CD4-positive, alpha-beta T cell treated with Interleukin-15 for 1 hour (primary cell): ENCODE results near the gene ZDHHC18.
"Not testable (repeated sequence)": the region's sequence is repeated elsewhere in the genome, so short reads cannot be mapped to it uniquely, and the experiment has no call there.

Source experiments
- DNase-seq: peaks from one replicate; pipeline ENCODE4 v3.0.0-alpha.2; 2020

ZDHHC18 gene

GRCh38 chr1:26791626-26792025, 34.9 kb upstream of the ZDHHC18 start:
- no peak for DNase-seq

DNA sequence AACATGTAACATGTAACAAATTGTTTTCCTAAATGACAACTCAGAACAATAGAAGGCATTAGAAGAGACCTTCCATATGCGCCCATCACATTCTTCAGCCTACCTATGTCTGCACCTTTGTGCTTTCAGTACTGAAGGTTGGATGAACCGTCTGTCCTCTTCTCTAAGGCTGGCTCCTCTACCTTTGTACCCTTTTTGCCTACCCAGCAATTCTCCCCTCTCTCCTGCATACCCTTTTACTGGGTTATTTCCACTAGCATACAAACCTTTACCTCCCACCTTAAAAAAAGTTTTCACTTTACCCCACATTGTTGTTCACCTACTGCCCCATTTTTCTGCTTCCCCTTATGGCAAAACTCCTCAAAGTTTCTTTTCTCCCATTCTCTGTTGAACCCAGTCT, 33.6 kb upstream of the ZDHHC18 start:
- no peak for DNase-seq

- no peak for DNase-seq
These were observed 32.1 kb upstream of the ZDHHC18 start for GRCh38 chr1:26794391-26794790.

- no peak for DNase-seq
These were observed 28.9 kb upstream of the ZDHHC18 start for GRCh38 chr1:26797627-26798026.

- no peak for DNase-seq
These were observed 26.9 kb upstream of the ZDHHC18 start for GRCh38 chr1:26799479-26800142.

- DNase-seq, result not testable (repeated sequence)
These were observed 22.6 kb upstream of the ZDHHC18 start for GRCh38 chr1:26803932-26804331.

DNA sequence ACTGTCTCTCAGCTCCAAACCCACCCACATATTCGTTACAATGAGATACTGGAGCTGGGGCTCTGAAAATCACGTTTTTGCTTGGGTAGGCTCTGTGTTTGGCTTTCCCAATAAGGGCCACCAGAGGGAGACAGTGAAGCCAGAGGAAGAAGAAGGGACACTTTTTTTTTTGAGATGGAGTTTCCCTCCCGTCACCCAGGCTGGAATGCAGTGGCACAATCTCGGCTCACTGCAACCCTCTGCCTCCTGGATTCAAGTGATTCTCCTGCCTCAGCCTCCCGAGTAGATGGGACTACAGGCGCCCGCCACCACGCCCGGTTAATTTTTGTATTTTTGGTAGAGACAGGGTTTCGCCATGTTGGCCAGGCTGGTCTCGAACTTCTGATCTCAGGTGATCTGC, 16.4 kb upstream of the ZDHHC18 start:
- DNase-seq, result peak; percentile 81

GRCh38 chr1:26811057-26811456, 15.4 kb upstream of the ZDHHC18 start:
- no peak for DNase-seq

DNA sequence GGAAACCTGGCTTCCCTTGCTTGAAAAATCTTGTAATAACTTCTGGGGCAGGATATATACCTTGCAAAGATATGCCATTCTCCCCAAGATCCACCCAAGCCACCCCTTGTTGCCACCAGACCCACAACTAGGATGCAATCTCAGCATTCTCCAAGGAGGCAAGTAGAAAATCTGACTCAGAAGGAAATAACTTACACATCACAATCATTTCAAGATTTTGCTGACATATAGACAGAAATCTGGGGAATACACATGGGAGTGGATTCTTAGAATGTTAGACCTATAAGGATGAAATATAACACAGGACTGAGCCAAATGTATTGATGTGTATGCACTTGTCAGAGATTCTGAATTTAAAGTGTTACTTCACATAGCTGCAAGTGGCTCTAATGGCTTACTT, 14.8 kb upstream of the ZDHHC18 start:
- no peak for DNase-seq

DNA sequence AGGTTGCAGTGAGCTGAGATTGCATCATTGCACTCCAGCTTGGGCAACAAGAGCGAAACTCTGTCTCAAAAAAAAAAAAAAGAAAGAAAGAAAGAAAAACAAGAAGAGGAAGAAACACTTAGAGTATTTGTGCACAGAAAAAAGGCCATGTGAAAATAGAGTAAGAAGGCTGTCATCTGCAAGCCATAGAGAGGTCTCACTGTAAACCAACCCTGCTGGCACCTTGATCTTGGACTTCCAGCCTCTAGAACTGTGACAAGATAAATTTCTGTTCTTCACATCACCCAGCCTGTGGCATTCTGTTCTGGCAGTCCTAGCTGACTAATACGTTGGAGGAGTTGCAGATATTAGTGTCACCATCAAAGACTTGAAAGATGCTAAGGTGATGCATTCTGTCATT, 12.1 kb upstream of the ZDHHC18 start:
- no peak for DNase-seq

- DNase-seq, result no peak
These were observed 11.6 kb upstream of the ZDHHC18 start for GRCh38 chr1:26814893-26815292.

- DNase-seq, result peak; percentile 72
These were observed 5.7 kb upstream of the ZDHHC18 start for GRCh38 chr1:26820784-26821269.

DNA sequence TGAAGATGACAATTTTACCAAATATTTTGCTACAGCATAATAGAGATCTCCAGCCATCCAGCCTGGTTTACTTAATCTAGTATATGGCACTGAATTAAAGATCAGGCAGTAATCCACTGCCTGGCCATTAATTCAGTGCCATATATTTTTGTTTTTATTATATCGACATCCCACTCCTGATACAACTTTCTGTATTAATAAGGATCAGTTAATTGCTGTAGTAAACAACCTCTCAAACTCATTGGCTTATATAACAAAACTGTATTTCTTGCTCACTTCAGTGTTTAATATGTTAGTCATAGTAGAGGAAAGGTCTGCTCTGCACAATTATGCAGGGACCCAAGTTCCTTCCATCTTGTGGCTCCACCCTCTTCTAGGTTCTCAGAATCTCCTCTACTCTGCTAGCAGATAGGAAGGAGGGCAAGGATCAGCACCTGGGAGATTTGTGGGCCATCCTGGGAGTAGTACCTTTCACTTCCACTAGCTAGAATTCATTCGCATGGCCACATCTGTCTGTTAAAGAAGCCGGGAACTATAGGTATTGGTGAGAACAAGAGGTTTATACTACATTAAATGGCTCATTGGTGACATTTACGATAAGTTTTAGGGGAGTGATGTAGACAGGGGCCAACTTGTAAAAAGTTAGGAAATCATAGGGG, 3.6 kb upstream of the ZDHHC18 start:
- DNase-seq, result no peak

- DNase-seq, result no peak
These were observed 1.8 kb upstream of the ZDHHC18 start for GRCh38 chr1:26824731-26825130.

DNA sequence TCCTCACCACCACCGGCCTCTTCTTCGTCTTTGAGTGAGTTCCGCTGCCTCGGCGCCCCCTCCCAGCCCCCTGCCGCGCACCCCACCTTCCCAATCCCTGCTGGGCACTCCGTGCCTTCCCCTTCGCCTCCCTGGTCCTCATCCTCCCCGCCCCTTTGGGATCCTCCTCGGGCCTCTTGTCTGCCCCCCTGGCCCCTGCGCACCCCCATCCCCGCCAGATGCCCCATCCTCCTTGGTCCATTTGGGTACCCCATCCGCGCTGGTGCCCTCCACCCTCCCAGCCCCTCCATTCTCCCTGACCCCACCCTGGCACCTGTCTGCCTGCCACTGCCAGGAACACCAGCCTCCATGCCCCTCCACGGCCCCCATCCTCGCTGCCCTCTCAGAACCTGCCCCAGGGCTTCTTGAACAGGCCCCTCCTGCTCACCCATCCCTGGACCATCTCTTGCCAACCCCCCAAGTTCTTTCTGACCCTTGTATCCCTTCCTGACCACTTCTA, 667 bp downstream of the ZDHHC18 start:
- DNase-seq, result no peak

- no peak for DNase-seq
These were observed 1.2 kb downstream of the ZDHHC18 start for GRCh38 chr1:26827663-26828062.

DNA sequence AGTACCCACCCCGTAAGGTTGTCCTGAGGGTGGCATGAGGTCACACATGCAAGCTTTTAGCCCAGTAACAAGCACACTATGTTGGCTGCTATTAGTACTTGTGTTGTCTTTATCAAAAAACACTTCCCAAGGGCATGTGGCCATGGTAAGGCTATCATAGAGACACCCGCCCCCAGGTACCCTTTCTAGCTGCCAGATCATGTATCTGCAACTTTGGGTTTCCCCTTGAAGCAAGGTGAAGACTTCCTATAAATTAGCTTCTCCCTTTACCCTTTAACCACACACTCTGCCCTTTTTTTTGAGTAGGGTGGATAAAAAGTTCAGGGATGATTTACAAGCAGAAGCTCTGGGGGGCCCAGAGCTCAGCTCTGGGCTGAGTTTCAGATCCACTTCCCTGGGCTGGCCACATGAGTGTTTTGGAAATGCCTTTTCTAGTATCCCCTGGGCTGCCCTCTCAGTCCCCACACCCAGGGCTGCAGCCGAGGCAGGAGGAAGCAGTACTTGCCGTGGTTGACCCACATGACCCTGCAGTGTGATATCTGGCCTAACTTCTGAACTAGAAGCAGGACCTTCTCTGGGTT, 2.0 kb downstream of the ZDHHC18 start:
- peak; percentile 51 for DNase-seq

- DNase-seq, result no peak
These were observed 2.9 kb downstream of the ZDHHC18 start for GRCh38 chr1:26829184-26829911.

DNA sequence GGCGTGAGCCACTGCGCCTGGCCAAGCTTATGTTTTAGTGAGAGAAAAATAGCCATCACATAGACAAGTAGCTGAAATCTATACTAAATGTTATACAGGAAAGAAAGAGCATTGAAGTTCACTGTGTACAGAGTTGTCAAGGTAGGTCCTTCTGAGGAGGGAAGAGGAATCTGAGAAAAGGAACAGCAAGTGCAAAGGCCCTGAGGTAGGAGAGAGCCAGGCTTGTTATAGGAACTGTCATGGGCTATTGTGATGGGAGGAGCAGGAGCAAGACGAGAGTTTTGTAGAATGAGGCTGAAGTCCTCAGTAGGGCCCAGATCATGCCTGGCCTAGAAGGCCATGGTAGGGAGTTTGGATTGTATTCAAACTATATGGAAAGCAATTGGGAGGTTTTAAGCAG, 4.6 kb downstream of the ZDHHC18 start:
- DNase-seq, result no peak

- peak; percentile 27 for DNase-seq
These were observed 5.2 kb downstream of the ZDHHC18 start for GRCh38 chr1:26831546-26832248.

- DNase-seq, result no peak
These were observed 5.9 kb downstream of the ZDHHC18 start for GRCh38 chr1:26832249-26832960.
